RPMI7951 (cell line): ENCODE data around the gene PRIM1. TPM values are rescaled to one million over a fixed set of nuclear protein-coding genes. Genes with fewer than 3 reads are reported as not detected.

Source experiments
- total RNA-seq: library from RNA; depleted of rRNA; stranded (reverse); fragments of >200 nt; shearing (Covaris generic); gene quantifications from 2 replicates; pipeline ENCODE4 v1.2.3, GENCODE V29; 2014; rRNA removed

Gene PRIM1
- total RNA-seq, 1 experiment from 2014 or later: 23.3 TPM

Other genes with a start within 250 kb of the PRIM1 start
- 6.7 and 7.1 TPM in 2 replicates for gene RBMS2, start 230.5 kb downstream of the PRIM1 start, total RNA-seq
- 9.9 and 19.6 TPM in 2 replicates for gene BAZ2A, start 122.0 kb downstream of the PRIM1 start, total RNA-seq
- gene ATP5F1B, start 106.3 kb downstream of the PRIM1 start, total RNA-seq: 453 and 475 TPM in 2 replicates
- 153 and 184 TPM in 2 replicates for gene PTGES3, start 64.0 kb downstream of the PRIM1 start, total RNA-seq
- gene NACA, start 27.0 kb downstream of the PRIM1 start, total RNA-seq: 1,161 and 1,310 TPM in 2 replicates
- 1.3 and 1.7 TPM in 2 replicates for gene HSD17B6, start 11.0 kb upstream of the PRIM1 start, total RNA-seq
- not detected in 2 replicates for gene SDR9C7, start 182.1 kb upstream of the PRIM1 start, total RNA-seq
- 0.29 TPM in 1 of 2 replicates, not detected in the other for gene RDH16, start 205.3 kb upstream of the PRIM1 start, total RNA-seq